NCI-H2081 (cell line): ENCODE data around the gene PTPN21.

Experiments used
- DNase-seq, 2 experiments: peaks; one replicate each; lab custom pipeline; 2025; lab: John Stamatoyannopoulos, UW

The PTPN21 gene

GRCh38 chr14:88554457-88555286 lies at the start of gene PTPN21:
TSS of gene PTPN21 (minus strand) at chr14:88555007. CDS start at chr14:88550417, 4,590 bp downstream.
- DNase-seq, result peak; percentile 36 to 43

- no peak for DNase-seq
These were observed 49.4 kb upstream of the PTPN21 start for GRCh38 chr14:88604212-88604611.

- DNase-seq, result no peak
These were observed 45.1 kb upstream of the PTPN21 start for GRCh38 chr14:88599761-88600439.

- no peak for DNase-seq
These were observed 44.5 kb upstream of the PTPN21 start for GRCh38 chr14:88599326-88599725.

GRCh38 chr14:88598097-88598675 lies 43.4 kb upstream of the PTPN21 start:
- no peak for DNase-seq

- no peak for DNase-seq
These were observed 42.8 kb upstream of the PTPN21 start for GRCh38 chr14:88597601-88598000.

GRCh38 chr14:88597038-88597437 lies 42.2 kb upstream of the PTPN21 start:
- DNase-seq, result no peak

- DNase-seq, result no peak
These were observed 37.2 kb upstream of the PTPN21 start for GRCh38 chr14:88592031-88592430.

GRCh38 chr14:88590173-88590572 lies 35.4 kb upstream of the PTPN21 start:
- DNase-seq, result no peak

- DNase-seq, result no peak
These were observed 33.3 kb upstream of the PTPN21 start for GRCh38 chr14:88588081-88588480.

GRCh38 chr14:88584451-88584850 lies 29.6 kb upstream of the PTPN21 start:
- DNase-seq, result no peak

GRCh38 chr14:88576222-88576621 lies 21.4 kb upstream of the PTPN21 start:
- DNase-seq, result no peak

GRCh38 chr14:88572117-88572516 lies 17.3 kb upstream of the PTPN21 start:
- DNase-seq, result no peak

GRCh38 chr14:88568196-88568595 lies 13.4 kb upstream of the PTPN21 start:
- no peak for DNase-seq

- DNase-seq, result no peak
These were observed 10.6 kb upstream of the PTPN21 start for GRCh38 chr14:88565427-88565826.

GRCh38 chr14:88563845-88564244 lies 9.0 kb upstream of the PTPN21 start:
- DNase-seq, result no peak

- peak; percentile 88 to 91 for DNase-seq
These were observed 8.3 kb upstream of the PTPN21 start, which contains the start of gene ZC3H14 for GRCh38 chr14:88562831-88563686. TSS of gene ZC3H14 (plus strand) at chr14:88563037. CDS start at chr14:88563134, 97 bp downstream.

GRCh38 chr14:88562532-88562830 lies 7.7 kb upstream of the PTPN21 start:
- DNase-seq, result no peak

GRCh38 chr14:88559852-88560251 lies 5.0 kb upstream of the PTPN21 start:
- no peak for DNase-seq

- no peak for DNase-seq
These were observed 1.8 kb upstream of the PTPN21 start for GRCh38 chr14:88556581-88556980.

- DNase-seq, result no peak
These were observed 836 bp downstream of the PTPN21 start for GRCh38 chr14:88553886-88554456.

GRCh38 chr14:88552876-88553275 lies 1.9 kb downstream of the PTPN21 start:
- no peak for DNase-seq
